Neural cell (in vitro differentiated cells): ENCODE data around the gene RHOBTB3.

Experiments used
- EP300 ChIP-seq: fragments of 450-650 bp; conservative IDR thresholded peaks from 2 replicates; pipeline ENCODE4 v1.6.1; 2014; ENCODE audit warnings: antibody characterized with exemption, mild to moderate bottlenecking, moderate library complexity; ENCODE audit not compliant: poor library complexity, severe bottlenecking
- EZH2 ChIP-seq: fragments of 200-600, 300-800 bp; shearing (Covaris generic), sonication (generic); IDR thresholded peaks from 2 replicates; pipeline ENCODE4 v1.6.1; 2014; ENCODE audit warnings: antibody characterized with exemption, low read length, borderline replicate concordance, mild to moderate bottlenecking; ENCODE audit not compliant: insufficient read depth, poor library complexity, severe bottlenecking
- MXI1 ChIP-seq: fragments of 450-650 bp; conservative IDR thresholded peaks from 2 replicates; pipeline ENCODE4 v1.6.1; 2014; ENCODE audit warnings: antibody characterized with exemption, mild to moderate bottlenecking; ENCODE audit not compliant: poor library complexity, severe bottlenecking
- POLR2AphosphoS5 ChIP-seq: IDR thresholded peaks from 2 replicates; pipeline ENCODE4 v1.6.1; 2012
- RAD21 ChIP-seq: fragments of 450-650 bp; conservative IDR thresholded peaks from 2 replicates; pipeline ENCODE4 v1.6.1; 2014; ENCODE audit warnings: antibody characterized with exemption, mild to moderate bottlenecking, moderate library complexity
- SMC3 ChIP-seq: fragments of 450-650 bp; conservative IDR thresholded peaks from 2 replicates; pipeline ENCODE4 v1.6.1; 2014; ENCODE audit warnings: antibody characterized with exemption, mild to moderate bottlenecking, moderate library complexity; ENCODE audit not compliant: poor library complexity
- TAF1 ChIP-seq: IDR thresholded peaks from 2 replicates; pipeline ENCODE4 v1.6.1; 2012; ENCODE audit warnings: low read depth
- TF ChIP-seq, protein P1 (sequence below): fragments of 450-650 bp; IDR thresholded peaks from 2 replicates; pipeline ENCODE4 v1.5.1; 2014; ENCODE audit warnings: antibody characterized with exemption, mild to moderate bottlenecking, moderate library complexity; ENCODE audit not compliant: poor library complexity, severe bottlenecking
- TF ChIP-seq, protein P2 (sequence below): IDR thresholded peaks from 2 replicates; pipeline ENCODE4 v1.6.1; 2012; ENCODE audit warnings: borderline replicate concordance

GRCh38 chr5:95723632-95724369 is 7.3 kb upstream of the RHOBTB3 start:
- TF ChIP-seq TAF1 = no peak
- TF ChIP-seq, protein P1, sequence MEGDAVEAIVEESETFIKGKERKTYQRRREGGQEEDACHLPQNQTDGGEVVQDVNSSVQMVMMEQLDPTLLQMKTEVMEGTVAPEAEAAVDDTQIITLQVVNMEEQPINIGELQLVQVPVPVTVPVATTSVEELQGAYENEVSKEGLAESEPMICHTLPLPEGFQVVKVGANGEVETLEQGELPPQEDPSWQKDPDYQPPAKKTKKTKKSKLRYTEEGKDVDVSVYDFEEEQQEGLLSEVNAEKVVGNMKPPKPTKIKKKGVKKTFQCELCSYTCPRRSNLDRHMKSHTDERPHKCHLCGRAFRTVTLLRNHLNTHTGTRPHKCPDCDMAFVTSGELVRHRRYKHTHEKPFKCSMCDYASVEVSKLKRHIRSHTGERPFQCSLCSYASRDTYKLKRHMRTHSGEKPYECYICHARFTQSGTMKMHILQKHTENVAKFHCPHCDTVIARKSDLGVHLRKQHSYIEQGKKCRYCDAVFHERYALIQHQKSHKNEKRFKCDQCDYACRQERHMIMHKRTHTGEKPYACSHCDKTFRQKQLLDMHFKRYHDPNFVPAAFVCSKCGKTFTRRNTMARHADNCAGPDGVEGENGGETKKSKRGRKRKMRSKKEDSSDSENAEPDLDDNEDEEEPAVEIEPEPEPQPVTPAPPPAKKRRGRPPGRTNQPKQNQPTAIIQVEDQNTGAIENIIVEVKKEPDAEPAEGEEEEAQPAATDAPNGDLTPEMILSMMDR = no peak
- TF ChIP-seq EZH2 = no peak
- TF ChIP-seq, protein P2, sequence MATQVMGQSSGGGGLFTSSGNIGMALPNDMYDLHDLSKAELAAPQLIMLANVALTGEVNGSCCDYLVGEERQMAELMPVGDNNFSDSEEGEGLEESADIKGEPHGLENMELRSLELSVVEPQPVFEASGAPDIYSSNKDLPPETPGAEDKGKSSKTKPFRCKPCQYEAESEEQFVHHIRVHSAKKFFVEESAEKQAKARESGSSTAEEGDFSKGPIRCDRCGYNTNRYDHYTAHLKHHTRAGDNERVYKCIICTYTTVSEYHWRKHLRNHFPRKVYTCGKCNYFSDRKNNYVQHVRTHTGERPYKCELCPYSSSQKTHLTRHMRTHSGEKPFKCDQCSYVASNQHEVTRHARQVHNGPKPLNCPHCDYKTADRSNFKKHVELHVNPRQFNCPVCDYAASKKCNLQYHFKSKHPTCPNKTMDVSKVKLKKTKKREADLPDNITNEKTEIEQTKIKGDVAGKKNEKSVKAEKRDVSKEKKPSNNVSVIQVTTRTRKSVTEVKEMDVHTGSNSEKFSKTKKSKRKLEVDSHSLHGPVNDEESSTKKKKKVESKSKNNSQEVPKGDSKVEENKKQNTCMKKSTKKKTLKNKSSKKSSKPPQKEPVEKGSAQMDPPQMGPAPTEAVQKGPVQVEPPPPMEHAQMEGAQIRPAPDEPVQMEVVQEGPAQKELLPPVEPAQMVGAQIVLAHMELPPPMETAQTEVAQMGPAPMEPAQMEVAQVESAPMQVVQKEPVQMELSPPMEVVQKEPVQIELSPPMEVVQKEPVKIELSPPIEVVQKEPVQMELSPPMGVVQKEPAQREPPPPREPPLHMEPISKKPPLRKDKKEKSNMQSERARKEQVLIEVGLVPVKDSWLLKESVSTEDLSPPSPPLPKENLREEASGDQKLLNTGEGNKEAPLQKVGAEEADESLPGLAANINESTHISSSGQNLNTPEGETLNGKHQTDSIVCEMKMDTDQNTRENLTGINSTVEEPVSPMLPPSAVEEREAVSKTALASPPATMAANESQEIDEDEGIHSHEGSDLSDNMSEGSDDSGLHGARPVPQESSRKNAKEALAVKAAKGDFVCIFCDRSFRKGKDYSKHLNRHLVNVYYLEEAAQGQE = no peak
- TF ChIP-seq POLR2AphosphoS5 = no peak
- no peak for TF ChIP-seq EP300
- no peak for TF ChIP-seq SMC3
- TF ChIP-seq RAD21 = no peak
- TF ChIP-seq MXI1 = no peak
